ENCODE results near the gene SMNDC1.

The SMNDC1 gene

GRCh38 chr10:110284262-110284661 is 20.5 kb downstream of the SMNDC1 start:
- no peak for TF ChIP-seq CTCF (IDR thresholded peaks at IDR 0.05)
- H3K27ac ChIP-seq = no peak overlapping the region
- intact Hi-C loops (cut with DNase I; ENCODE audit: low total_unique reads) = no loop called here
- H3K9me3 ChIP-seq = no peaks in the 10 kb centered on the region
- H3K27me3 ChIP-seq = no peaks in the 10 kb centered on the region
- H3K4me1 ChIP-seq = peaks cover 0 to 22% (median 9%) of the 10 kb centered on the region in 4 donors
- no peak overlapping the region for H3K4me3 ChIP-seq
- no peak for DNase-seq
- peaks cover 54 to 70% (median 56%) of the 10 kb centered on the region in 3 donors for H3K36me3 ChIP-seq

- Histone ChIP-seq H3K36me3 (peaks cover 10 to 23% (median 15%) of the 10 kb centered on the region in 3 donors), H3K4me3 (no peak overlapping the region), H3K9me3 (no peaks in the 10 kb centered on the region), H3K27me3 (no peaks in the 10 kb centered on the region), H3K4me1 (peaks cover 0 to 64% (median 35%) of the 10 kb centered on the region in 4 donors), H3K27ac (peak overlapping the region; percentile 42 to 48)
- intact Hi-C loops (cut with DNase I; ENCODE audit: low total_unique reads) = loop anchor here (5.0 kb wide), 2 partner anchors 72 to 142 kb away; partner anchors contain the start of gene MXI1
- TF ChIP-seq CTCF (IDR thresholded peaks at IDR 0.05) = peak; percentile 67 to 86
- peak in 1 of 2 donors; percentile 56 for DNase-seq
Measured at GRCh38 chr10:110279407-110279986, 25.2 kb downstream of the SMNDC1 start.

- no peak overlapping the region for H3K4me3 ChIP-seq
- H3K27ac ChIP-seq = peak overlapping the region; percentile 42 to 48
- no peak for TF ChIP-seq CTCF (IDR thresholded peaks at IDR 0.05)
- H3K27me3 ChIP-seq = no peaks in the 10 kb centered on the region
- no peaks in the 10 kb centered on the region for H3K9me3 ChIP-seq
- intact Hi-C loops (cut with DNase I; ENCODE audit: low total_unique reads) = loop anchor here (5.0 kb wide), 2 partner anchors 71 to 141 kb away; partner anchors contain the start of gene MXI1
- peaks cover 8 to 16% (median 15%) of the 10 kb centered on the region in 3 donors for H3K36me3 ChIP-seq
- H3K4me1 ChIP-seq = peaks cover 0 to 71% (median 42%) of the 10 kb centered on the region in 4 donors
- no peak for DNase-seq
Measured at GRCh38 chr10:110278562-110279406, 25.9 kb downstream of the SMNDC1 start.

- no peak for TF ChIP-seq CTCF (IDR thresholded peaks at IDR 0.05)
- intact Hi-C loops (cut with DNase I; ENCODE audit: low total_unique reads) = loop anchor here (5.0 kb wide), 2 partner anchors 70 to 140 kb away; partner anchors contain the start of gene MXI1
- H3K27me3 ChIP-seq = no peaks in the 10 kb centered on the region
- H3K9me3 ChIP-seq = no peaks in the 10 kb centered on the region
- peaks cover 0 to 82% (median 50%) of the 10 kb centered on the region in 4 donors for H3K4me1 ChIP-seq
- peaks cover 8 to 15% (median 12%) of the 10 kb centered on the region in 3 donors for H3K36me3 ChIP-seq
- peak overlapping the region; percentile 42 to 66 for H3K27ac ChIP-seq
- no peak for DNase-seq
- no peak overlapping the region for H3K4me3 ChIP-seq
Measured at GRCh38 chr10:110277591-110277990, 27.1 kb downstream of the SMNDC1 start.

DNA sequence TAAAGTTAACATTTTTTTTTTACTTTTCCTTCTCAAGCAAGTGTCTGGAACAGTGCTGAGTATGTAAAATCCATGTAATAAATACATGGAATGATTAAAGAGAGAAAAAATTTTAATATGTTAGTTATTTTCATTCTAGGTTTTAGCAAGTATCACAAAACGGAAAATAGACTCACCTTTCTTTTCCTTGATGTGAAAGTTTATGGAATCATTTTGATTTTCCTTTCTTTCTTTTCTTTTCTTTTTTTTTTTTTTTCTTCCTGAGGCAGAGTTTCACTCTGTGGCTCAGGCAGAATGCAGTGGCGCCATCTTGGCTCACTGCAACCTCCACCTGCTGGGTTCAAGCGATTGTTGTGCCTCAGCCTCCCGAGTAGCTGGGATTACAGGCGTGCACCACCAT is 28.1 kb downstream of the SMNDC1 start:
- H3K4me3 ChIP-seq = no peak overlapping the region
- peaks cover 8 to 15% (median 12%) of the 10 kb centered on the region in 3 donors for H3K36me3 ChIP-seq
- DNase-seq = no peak
- TF ChIP-seq CTCF (IDR thresholded peaks at IDR 0.05) = no peak
- H3K9me3 ChIP-seq = no peaks in the 10 kb centered on the region
- H3K4me1 ChIP-seq = peaks cover 0 to 85% (median 51%) of the 10 kb centered on the region in 4 donors
- intact Hi-C loops (cut with DNase I; ENCODE audit: low total_unique reads) = loop anchor here (5.0 kb wide), 2 partner anchors 69 to 139 kb away; partner anchors contain the start of gene MXI1
- H3K27me3 ChIP-seq = no peaks in the 10 kb centered on the region
- H3K27ac ChIP-seq = peak overlapping the region; percentile 66 to 74
